GM18907 (cell line): ENCODE results near the gene CPNE9.
A peak's percentile ranks its signal among the peaks of the same experiment; 100 is the strongest.

ENCODE experiments used
- ATAC-seq: cut with Tn5 transposase; IDR thresholded peaks from one replicate; pipeline ENCODE4 v1.9.1; 2021; ENCODE audit warnings: mild to moderate bottlenecking, moderate library complexity; ENCODE audit not compliant: unreplicated experiment

CPNE9 gene

DNA sequence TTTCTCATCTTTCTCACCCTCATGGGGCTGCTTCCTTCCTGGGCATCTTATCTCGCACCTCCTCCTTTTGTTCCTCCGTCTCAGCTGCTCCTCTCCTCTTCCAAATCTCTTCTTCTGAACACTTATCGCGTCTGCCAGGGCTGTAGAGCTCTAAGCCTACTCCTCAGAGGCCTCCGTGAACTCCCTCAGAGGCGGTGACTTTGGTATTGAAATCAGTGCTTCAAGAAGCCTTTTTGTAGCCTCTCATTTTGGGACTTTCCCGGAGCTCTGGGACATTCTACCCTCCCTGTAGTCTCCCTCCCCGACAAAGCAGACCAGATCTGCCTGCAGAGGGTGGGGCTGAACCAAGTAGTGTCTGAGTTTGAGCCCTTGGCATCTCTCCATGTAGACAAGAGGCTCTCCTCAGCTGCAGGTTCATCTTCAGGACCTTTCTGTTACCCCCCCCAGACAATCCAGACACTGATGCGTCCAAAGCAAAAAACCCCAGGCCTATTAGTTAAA, 17.5 kb upstream of the CPNE9 start:
- no peak for ATAC-seq

DNA sequence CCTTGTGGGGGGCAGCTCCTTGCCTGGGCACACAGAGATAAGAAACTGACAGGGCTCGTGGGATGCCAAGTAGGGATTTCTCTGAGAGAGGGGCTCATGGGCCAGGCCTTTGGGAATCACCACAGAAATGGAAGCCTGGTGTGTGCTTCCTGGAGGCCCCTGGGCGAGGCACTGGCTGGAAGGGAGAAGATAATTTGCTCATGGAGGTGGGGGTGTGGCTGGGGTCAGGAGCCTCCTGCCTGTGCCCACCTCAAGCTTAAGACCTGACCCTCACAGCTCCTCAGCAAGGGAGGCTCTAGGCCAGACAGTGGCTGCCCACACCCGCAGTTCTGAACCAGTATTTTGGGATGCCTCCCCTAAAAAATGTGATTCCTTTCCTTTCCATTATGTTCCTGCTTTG, 16.9 kb upstream of the CPNE9 start:
- ATAC-seq = no peak

DNA sequence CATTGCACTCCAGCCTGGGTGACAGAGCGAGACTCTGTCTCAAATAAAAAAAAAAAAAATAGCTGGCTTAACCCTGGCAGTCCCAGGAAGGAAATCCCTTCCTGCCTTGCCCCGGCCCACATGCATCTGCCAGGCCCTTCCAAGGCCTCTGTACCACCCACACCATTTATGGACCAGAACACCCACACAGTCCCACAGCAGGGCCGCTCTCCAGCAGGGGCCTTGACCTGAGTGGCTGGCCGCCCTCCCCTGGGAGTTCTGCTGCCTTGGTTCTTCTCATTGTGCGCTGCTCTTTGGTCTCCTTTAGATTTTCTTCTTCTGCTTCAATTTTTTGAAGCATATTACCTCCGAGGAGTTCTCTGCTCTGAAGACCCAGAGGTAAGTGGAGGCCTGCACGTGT, 16.1 kb upstream of the CPNE9 start:
- no peak for ATAC-seq

DNA sequence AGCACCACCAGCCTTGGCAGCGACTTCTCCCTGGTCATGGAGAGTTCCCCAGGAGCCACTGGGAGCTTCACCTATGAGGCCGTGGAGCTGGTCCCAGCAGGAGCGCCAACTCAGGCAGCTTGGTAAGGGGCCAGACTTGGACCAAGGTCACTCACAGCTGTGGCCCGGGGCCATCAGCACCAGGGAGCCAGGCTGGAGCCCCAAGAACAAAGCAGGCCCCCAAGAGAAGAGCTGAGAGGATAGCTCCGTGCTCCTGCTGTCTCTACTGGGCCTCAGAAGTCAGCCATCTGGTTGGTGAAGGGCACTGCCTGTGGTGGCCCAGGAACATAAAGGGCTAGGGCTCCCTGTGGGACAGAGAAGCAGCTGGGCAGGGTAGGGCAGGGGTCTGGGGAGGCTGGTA, 14.7 kb upstream of the CPNE9 start:
- ATAC-seq = no peak

DNA sequence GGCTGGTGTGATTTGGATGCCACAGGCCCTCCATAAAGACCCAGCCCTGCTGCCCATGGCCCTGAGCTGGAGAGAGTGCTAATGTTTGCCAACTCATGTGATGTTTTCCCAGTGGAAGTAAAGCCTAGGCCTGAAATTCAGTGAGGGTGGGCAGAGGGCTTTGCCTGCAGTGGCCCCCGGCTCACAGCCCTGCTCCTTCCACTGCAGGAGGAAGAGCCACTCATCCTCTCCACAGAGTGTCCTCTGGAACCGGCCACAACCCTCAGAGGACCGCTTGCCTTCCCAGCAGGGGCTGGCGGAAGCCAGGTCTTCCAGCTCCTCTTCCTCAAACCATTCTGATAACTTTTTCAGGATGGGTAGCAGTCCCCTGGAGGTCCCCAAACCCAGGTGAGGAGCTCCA, 13.9 kb upstream of the CPNE9 start:
- ATAC-seq = no peak

DNA sequence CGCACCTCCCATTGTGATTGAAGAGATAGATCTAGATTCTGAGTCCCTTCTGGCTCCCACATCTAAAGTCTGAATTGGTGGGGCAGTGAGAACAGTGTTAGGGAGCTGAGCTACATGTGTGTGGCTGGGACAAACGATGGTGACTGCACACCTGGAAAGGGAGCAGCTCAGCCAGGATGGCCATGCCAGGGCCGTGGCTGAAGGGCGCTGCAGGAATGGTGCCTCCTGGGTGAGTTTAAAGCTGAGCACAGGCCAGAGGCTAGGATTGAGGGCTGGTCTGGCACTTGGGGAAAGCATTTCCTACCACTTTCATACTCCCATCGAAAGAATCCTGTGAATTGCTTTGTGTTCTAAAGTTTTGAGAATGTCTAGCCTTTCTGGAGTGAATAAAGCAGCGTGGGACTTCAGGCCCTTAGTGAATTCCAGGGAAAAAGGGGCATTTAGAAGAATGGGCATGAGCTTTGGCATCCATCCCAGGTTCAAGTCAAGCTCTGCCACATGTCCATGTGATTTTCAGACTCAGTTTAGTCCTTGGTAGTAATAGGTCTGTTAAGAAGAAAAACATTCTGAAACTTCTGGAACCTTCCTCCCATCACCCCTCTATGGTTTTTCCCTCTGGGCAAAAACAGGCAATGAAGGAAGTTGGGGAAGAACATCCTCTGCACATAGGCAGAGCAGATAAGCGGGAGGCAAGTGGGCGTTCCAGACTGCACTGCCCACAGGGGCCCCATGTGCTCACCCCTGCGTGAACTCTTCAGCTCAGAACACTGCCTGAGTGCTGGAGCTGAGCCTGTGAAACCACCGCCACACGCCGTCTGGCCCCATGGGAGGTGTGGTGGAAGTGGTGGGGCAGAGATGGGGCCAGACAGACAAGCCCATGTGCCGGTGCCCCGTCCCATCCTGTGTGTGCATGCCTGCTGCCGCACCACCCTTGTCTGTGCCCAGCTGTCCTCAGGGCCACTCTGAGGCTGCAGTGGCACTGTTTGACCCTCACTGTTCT, 12.9 kb upstream of the CPNE9 start:
- ATAC-seq = peak; percentile 99

DNA sequence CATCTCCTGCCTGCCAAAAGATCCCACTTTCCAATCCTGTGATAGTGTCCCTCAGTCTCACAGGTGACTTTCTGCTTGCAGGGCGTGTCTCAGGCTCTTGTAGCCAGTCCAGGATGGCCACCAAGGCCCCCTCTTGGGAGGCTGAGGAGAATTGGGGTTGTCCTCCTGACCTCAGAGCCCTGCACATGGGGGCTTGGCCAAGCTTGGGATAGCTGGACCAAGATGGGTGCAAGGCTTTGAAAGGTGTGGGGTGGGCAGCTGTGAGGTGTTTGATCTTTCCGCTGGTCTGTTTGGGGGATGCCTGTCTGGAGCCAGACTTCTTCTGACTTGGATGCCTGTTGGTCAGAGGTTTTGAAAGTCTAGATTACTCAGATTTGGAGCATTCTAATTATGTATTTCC, 12.0 kb upstream of the CPNE9 start:
- no peak for ATAC-seq

DNA sequence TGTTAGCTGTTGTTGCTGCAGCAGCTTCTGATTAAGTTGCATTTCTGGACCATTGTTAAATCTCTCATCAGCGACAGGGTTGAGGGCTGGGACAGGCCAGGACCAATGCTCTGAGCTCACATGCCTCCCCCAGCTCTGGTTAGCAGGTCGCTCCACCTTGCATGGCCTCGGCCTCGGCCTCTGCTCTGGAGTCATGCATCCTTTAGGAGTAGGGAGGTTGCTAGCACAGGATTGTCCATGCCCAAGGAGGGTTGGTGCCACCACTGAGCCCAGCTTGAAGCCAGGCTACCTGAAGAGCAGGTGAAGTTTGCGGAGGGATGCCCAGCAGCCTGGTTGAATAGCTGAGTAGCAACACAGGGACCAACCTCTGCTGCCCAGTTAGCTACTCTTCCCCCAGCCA, 11.2 kb upstream of the CPNE9 start:
- ATAC-seq = no peak

DNA sequence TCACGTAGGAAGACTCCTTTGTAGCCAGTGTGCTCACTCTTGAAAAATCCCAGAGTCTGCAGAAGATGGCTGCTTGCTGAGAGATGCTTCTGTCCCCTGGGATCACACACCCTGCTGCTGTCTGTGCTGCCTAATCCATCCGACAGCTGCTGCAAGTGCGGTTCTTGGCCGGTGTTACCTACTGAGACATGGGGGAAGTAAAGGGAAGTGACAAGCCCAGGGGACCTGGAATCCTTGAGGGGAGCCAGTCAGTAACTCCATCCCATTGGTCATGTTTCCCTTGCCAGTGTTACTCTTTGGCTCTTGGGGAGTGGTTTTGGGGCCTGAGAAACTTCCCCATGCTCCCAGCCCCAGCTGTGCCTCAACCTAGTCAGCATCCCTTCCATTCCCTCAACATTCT, 8.3 kb upstream of the CPNE9 start:
- no peak for ATAC-seq

DNA sequence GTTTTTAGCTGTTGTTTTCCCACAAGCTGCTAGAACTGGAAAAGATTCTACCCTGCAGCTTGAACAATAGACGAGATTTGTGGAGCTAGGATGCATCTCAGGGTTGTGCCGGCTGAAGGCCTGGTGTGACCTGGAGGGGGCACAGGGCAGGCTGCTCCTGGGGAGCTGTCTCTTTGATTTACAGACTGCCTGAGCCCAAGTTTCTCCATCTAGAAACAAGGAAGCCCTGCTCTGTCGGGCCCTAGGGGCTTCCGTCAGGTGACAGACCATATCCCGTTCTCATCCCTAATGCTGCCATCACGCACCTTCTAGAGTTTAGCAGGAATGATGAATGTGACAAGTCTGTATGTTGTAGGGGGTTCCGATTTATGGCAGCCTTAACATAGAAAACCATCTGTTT, 7.9 kb upstream of the CPNE9 start:
- ATAC-seq = no peak

DNA sequence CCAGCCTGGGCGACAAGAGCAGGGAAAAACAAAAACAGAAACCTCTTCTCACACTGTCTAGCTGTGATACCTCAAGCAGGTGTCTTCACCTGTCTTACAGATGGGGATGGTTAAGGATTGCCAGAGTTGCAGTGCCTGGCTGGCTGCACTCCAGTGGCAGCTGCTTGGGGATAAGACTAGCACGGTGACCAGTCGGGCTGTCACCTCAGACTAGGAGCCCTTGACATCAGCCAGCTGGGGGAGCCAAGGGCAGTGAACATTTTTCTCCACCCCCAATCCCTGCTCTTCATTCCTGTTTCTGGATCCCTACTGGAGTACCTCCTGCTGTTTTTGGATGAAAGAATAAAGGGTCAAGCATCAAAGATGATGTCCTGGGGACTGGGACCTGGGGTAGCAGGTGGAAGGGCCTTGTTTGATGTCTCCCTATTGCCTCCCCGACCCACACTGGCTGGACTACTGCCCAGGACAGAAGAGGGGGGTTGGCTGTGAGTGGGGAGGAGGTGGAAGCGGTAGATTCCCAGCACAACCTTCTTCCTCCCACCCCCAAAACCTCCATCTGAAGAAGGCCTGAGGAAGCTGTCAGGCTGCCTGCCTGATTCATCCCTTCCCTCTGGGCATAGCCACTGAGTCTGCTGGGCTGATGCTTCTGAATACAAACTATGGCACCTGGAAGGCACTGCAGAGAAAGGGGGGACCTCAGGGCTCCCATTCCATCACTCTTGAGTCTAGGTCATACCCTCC, 7.0 kb upstream of the CPNE9 start:
- no peak for ATAC-seq

DNA sequence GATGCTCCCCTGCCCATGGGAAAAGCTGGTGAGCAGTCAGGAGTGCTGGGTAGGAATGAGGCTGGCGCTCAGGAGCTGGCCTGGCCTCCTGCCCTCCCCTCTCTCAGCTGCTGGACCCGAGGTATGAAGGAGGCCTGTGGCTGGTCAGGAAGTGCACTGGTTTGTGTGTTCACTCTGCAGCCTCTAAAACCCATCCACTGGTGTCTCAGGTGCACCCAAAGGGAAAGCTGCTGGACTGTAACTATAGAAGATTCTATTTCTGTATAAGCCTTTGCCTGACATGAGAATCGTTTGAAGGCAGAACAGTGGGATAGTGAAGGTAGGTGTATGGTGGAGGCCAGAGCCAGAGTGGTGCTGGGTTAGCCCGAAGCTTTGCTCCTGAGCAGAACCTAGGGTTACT, 5.7 kb upstream of the CPNE9 start:
- no peak for ATAC-seq

DNA sequence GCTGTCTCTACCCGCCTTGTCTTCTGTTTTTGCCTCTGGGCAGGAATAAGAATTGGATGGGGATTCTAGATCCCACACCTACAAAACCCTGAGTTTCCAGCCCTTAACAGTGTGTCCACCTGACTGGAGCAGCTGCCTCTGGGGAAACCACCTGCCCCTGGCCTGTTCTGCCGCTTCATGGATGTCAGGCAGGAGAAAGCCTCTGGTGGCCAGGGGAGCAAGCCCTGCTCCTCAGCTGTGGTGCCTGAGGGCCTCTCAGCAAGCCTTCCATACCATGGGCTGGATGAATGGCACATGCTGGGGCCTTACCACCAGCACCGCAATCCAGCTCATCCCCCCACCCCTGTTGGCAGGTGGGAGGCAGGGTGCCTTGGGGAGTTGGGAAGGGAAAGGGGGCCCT, 5.3 kb upstream of the CPNE9 start:
- no peak for ATAC-seq

DNA sequence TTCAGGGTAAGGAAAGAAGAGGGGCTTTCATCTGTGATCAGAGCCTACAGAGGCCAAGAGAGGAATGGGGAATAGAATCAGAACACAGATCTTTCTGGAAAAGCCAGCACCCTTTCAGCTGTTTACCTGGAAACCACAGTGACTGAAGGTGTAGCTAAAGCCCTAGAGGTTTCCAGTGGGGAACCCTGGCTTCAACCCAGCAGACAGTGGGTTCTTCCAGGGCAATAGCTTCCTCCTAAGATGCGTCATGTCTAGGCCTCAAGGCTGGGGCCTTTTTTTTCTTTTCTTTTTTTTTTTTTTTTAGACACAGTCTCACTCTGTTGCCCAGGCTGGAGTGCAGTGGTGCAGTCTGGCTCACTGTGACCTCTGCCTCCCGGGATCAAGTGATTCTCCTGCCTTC, 3.1 kb upstream of the CPNE9 start:
- no peak for ATAC-seq

DNA sequence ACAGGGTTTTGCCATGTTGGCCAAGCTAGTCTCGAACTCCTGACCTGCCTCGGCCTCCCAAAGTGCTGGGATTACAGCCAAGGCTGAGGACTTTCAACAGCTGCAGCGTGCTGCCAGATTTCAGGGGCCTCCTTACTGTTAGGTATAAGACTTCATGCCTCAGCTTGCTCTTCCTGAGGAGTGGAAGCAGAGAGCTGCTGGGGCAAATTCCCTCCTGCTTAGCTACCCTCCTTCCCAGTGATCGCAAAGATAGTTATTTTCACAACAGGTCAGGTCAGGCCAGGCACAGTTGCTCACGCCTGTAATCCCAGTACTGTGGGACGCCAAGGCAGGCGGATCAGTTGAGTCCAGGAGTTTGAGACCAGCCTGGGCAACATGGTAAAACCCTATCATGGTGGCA, 2.6 kb upstream of the CPNE9 start:
- ATAC-seq = no peak

DNA sequence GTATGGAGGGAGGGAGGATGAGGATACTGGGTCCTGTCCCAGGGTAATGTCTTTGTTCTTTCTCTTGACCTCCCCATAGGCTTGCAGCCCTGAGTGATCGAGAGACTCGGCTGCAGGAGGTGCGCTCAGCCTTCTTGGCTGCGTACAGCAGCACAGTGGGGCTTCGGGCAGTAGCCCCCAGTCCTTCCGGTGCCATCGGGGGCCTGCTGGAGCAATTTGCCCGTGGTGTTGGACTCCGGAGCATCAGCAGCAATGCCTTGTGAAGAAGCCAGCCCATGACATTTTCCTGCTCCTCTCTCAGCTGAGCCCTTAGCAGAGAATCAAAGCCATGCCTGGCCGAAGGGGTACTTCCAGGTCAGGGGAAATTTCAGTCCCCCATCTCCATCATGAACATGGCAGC, 1.9 kb upstream of the CPNE9 start:
- ATAC-seq = no peak

DNA sequence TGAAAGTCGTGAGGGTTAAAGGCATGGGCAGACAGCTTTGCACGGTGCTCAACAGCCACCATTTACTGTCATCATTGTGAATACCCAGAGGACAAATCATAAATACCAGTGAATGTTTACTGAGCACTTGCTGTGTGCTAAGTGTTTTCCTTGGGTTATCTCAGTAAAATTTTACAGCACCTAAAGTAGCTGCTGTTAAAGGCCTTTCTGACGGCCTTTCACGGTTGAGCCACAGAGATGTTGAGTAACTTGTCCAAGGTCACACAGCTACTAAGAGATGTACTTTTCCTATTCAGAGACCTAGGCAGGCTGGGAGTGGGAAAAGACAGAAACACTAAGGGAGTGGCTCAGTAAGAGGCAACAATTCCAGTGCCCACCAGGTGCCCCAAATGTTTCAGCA, 393 bp upstream of the CPNE9 start:
- ATAC-seq = no peak

DNA sequence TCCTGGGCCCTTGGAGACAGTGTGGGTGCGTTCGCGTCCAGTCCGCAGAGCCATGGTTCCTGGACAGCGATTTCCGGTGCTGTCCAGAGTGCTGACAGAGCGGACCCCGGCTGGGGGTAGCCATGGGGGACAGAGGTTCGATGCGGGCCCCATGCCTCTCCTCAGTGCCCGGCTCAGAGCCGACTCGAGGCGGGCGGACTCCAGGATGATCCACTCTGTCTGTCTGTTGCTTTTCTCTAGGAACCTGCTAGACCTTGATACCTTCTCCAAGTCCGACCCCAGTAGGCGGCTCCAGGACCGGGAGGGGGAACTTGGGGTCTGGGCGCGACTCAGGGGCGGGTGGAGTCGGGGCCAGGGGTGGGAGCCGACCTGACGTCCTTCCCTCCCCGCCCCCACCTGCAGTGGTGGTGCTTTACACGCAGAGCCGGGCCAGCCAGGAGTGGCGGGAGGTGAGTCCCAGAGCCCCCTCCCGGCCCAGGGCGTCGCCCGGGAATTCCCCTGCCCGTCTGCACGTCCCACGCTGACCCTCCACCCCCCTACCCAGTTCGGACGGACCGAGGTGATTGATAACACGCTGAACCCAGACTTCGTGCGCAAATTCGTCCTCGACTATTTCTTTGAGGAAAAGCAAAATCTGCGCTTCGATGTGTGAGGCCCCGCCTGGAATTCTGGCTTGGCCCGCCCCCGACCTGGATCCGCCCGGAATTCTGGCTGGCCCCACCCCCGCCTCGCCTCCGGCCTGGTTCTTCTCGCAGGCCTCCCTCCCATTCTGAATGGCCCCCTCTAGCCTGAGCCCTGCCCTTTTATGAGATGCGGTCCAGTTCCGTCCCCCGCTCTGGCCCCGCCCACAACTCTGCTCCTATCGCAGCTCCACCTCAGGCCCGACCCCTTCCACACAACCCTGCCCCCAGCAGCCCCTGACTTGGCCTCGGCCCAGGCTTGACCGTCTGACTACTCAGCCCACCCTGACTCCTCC, 1.0 kb downstream of the CPNE9 start:
- ATAC-seq = no peak

DNA sequence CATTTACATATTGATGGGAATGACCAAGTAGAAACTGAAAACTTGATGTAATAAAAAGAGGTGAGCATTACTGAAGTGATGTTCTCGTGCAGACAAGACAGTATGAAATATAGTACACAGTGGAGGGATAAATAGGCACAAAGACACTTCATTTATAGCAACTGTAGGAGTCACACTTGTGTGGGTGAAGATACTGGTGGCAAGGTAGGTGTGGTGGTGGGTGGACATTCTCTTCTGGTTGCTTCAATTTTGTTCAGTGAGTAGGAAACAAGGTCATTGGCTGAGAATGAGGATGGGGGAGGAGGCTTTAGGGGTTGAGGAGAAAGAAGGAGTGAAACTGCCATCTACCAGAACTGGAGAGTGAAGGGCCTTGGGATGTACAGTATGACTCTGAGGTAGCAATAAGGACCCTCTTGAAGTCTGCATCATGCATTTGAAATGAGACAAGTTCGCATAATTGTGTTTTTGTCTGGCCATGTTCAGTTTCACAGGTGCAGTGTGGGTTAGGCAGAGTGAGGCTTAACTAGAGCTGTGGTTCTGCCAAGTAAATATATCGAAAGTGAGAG, 6.6 kb downstream of the CPNE9 start:
- ATAC-seq = no peak

DNA sequence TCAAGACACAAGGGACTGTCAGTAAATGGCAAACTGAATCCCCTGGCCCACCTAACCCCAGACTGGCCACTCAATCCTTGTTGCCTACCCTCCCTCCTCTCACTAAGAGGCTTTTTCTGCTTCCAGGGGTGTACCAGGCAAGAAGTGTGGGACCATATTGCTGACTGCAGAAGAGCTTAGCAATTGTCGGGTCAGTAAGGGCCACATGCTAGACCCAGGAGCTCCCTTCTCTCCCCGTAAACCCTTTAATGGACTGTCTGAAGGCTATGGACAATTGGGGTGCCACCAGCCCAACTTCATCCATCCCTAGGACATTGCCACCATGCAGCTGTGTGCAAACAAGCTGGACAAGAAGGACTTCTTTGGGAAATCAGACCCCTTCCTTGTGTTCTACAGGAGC, 8.8 kb downstream of the CPNE9 start:
- ATAC-seq = no peak

DNA sequence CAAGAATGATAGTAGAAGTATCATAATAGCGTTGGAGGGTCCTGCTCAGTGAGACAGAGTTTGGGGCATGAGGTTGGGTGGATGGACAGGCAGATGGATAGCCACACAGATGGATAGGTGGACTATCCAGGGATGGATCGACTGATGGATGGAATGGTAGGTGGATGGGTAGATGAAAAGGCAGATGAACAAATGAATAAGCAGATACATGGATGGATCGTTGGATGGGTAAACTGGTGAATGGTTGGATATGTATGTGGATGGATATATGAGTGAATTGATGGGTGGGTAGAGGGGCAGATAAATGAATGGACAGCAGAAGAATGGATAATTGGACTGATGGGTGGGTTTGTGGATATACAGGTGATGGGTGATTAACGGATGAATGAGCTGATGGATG, 9.5 kb downstream of the CPNE9 start:
- no peak for ATAC-seq
